Measurements from ENCODE around the gene CMC2. TPM values are rescaled to one million over a fixed set of nuclear protein-coding genes. Genes with fewer than 3 reads are reported as not detected.

The CMC2 gene
- total and polyA plus RNA-seq, 9 of the 15 experiments (the other 6 are each of a cell fraction or from before 2014, with no cell fraction given): 122 to 501 (median 172) TPM

- 0 out of 2 replicates have a peak, but pooled peaks have one; percentile 10 for TF ChIP-seq MGA (IDR thresholded peaks at IDR 0.05)
- no peak for TF ChIP-seq RNF2 (IDR thresholded peaks at IDR 0.05)
Measured at GRCh38 chr16:80991792-80992430, 14.8 kb downstream of the CMC2 start (continued).
